ENCODE measurements around the gene NES.
"Not testable (repeated sequence)": the region's sequence is repeated elsewhere in the genome, so short reads cannot be mapped to it uniquely, and the experiment has no call there.

NES gene

GRCh38 chr1:156639601-156640101, 37.6 kb downstream of the NES start:
- no peak overlapping the region for H3K4me3 ChIP-seq (ENCODE audit: low read length)
- DNase-seq (ENCODE audit: low read depth): no peak
- no peak for TF ChIP-seq CTCF (conservative IDR thresholded peaks at IDR 0.05; ENCODE audit: low read depth, low read length)

GRCh38 chr1:156638189-156638985, 38.8 kb downstream of the NES start:
- H3K4me3 ChIP-seq (ENCODE audit: low read length): no peak overlapping the region
- TF ChIP-seq CTCF (conservative IDR thresholded peaks at IDR 0.05; ENCODE audit: low read depth, low read length): no peak
- no peak for DNase-seq (ENCODE audit: low read depth)

- TF ChIP-seq CTCF (conservative IDR thresholded peaks at IDR 0.05; ENCODE audit: low read depth, low read length): no peak
- H3K4me3 ChIP-seq (ENCODE audit: low read length): no peak overlapping the region
- DNase-seq (ENCODE audit: low read depth): no peak
Observed at GRCh38 chr1:156632355-156632754, 44.9 kb downstream of the NES start.

GRCh38 chr1:156631152-156631551, 46.1 kb downstream of the NES start:
- H3K4me3 ChIP-seq (ENCODE audit: low read length); DNase-seq (ENCODE audit: low read depth): not testable (repeated sequence)

GRCh38 chr1:156629823-156630449, 47.3 kb downstream of the NES start:
- no peak for TF ChIP-seq CTCF (conservative IDR thresholded peaks at IDR 0.05; ENCODE audit: low read depth, low read length)
- DNase-seq (ENCODE audit: low read depth): no peak
- H3K4me3 ChIP-seq (ENCODE audit: low read length): no peak overlapping the region

GRCh38 chr1:156627313-156627880, 49.8 kb downstream of the NES start:
- peak; percentile 21 for DNase-seq (ENCODE audit: low read depth)
- peak; percentile 88 for TF ChIP-seq CTCF (conservative IDR thresholded peaks at IDR 0.05; ENCODE audit: low read depth, low read length)
- no peak overlapping the region for H3K4me3 ChIP-seq (ENCODE audit: low read length)

- no peak for TF ChIP-seq CTCF (conservative IDR thresholded peaks at IDR 0.05; ENCODE audit: low read depth, low read length)
- no peak for DNase-seq (ENCODE audit: low read depth)
- H3K4me3 ChIP-seq (ENCODE audit: low read length): no peak overlapping the region
Observed at GRCh38 chr1:156626079-156626438, 51.1 kb downstream of the NES start.
